WTC11 (cell line): ENCODE results near the gene PPP1R15B. TPM values are rescaled to one million over a fixed set of nuclear protein-coding genes. Genes with fewer than 3 reads are reported as not detected.

Experiments
- ATAC-seq: fragments of 200-7000 bp; cut with Tn5 transposase; 2 replicates; pipeline ENCODE4 v1.10.0; 2021; ENCODE audit warnings: mild to moderate bottlenecking, moderate library complexity
- CTCF ChIA-PET: fragments of 300-600 bp; sonication (Branson Sonifier 250); formaldehyde crosslinking; loops from one replicate; lab custom pipeline; 2021; ENCODE audit warnings: antibody characterized with exemption; lab: Charles Lee
- POLR2A ChIA-PET: fragments of 350-600 bp; sonication (Branson Sonifier 250); formaldehyde crosslinking; loops from one replicate; lab custom pipeline; 2021; ENCODE audit warnings: antibody characterized with exemption; lab: Charles Lee
- DNase-seq: peaks from one replicate; pipeline ENCODE4 v3.0.0; 2021; ENCODE audit warnings: low spot score
- H3K27ac Mint-ChIP-seq: 2 replicates; pipeline ENCODE4 v1.8.0; 2021; ENCODE audit warnings: mixed read lengths
- H3K27me3 Mint-ChIP-seq: 2 replicates; pipeline ENCODE4 v1.8.0; 2021; ENCODE audit warnings: low read depth, mild to moderate bottlenecking, moderate library complexity, mixed read lengths
- H3K36me3 Mint-ChIP-seq: 2 replicates; pipeline ENCODE4 v1.8.0; 2021; ENCODE audit warnings: mixed read lengths
- H3K4me1 Mint-ChIP-seq: 2 replicates; pipeline ENCODE4 v1.8.0; 2022; ENCODE audit warnings: mixed read lengths
- H3K4me3 Mint-ChIP-seq: 2 replicates; pipeline ENCODE4 v1.8.0; 2021; ENCODE audit warnings: mild to moderate bottlenecking, moderate library complexity, mixed read lengths
- H3K9me3 Mint-ChIP-seq: 2 replicates; pipeline ENCODE4 v1.8.0; 2021; ENCODE audit warnings: mixed read lengths
- ATF6 ChIP-seq: sonication (generic); formaldehyde crosslinking; IDR thresholded peaks from 2 replicates; pipeline ENCODE4 v1.8.1; 2023; ENCODE audit warnings: mild to moderate bottlenecking, missing genetic modification reagents
- E2F4 ChIP-seq: sonication (generic); formaldehyde crosslinking; IDR thresholded peaks from 2 replicates; pipeline ENCODE4 v1.8.1; 2022; ENCODE audit warnings: low read depth, mild to moderate bottlenecking, moderate library complexity, missing genetic modification reagents, borderline replicate concordance
- ESRRA ChIP-seq: sonication (generic); formaldehyde crosslinking; IDR thresholded peaks from 2 replicates; pipeline ENCODE4 v1.8.1; 2022; ENCODE audit warnings: mild to moderate bottlenecking, missing genetic modification reagents, borderline replicate concordance
- FOXK1 ChIP-seq: sonication (generic); formaldehyde crosslinking; IDR thresholded peaks from 2 replicates; pipeline ENCODE4 v1.8.0; 2022; ENCODE audit warnings: mild to moderate bottlenecking, moderate library complexity, missing genetic modification reagents
- FOXP4 ChIP-seq: sonication (generic); formaldehyde crosslinking; IDR thresholded peaks from 2 replicates; pipeline ENCODE4 v1.8.0; 2022; ENCODE audit warnings: mild to moderate bottlenecking, missing genetic modification reagents
- IRF2 ChIP-seq: sonication (generic); formaldehyde crosslinking; IDR thresholded peaks from 2 replicates; pipeline ENCODE4 v1.8.0; 2022; ENCODE audit warnings: low read depth, missing genetic modification reagents, borderline replicate concordance
- MAX ChIP-seq: sonication (generic); formaldehyde crosslinking; IDR thresholded peaks from 2 replicates; pipeline ENCODE4 v1.8.0; 2022; ENCODE audit warnings: mild to moderate bottlenecking, missing genetic modification reagents
- MYBL2 ChIP-seq: sonication (generic); formaldehyde crosslinking; IDR thresholded peaks from 2 replicates; pipeline ENCODE4 v1.8.1; 2023; ENCODE audit warnings: mild to moderate bottlenecking, moderate library complexity, missing genetic modification reagents
- TEAD4 ChIP-seq: sonication (generic); formaldehyde crosslinking; IDR thresholded peaks from 2 replicates; pipeline ENCODE4 v1.8.0; 2022; ENCODE audit warnings: mild to moderate bottlenecking, missing genetic modification reagents
- TP53 ChIP-seq: sonication (generic); formaldehyde crosslinking; IDR thresholded peaks from 2 replicates; pipeline ENCODE4 v1.8.1; 2023; ENCODE audit warnings: mild to moderate bottlenecking, missing genetic modification reagents
- USF1 ChIP-seq: sonication (generic); formaldehyde crosslinking; IDR thresholded peaks from 2 replicates; pipeline ENCODE4 v1.8.0; 2022; ENCODE audit warnings: mild to moderate bottlenecking, missing genetic modification reagents
- USF2 ChIP-seq: sonication (generic); formaldehyde crosslinking; IDR thresholded peaks from 2 replicates; pipeline ENCODE4 v1.8.1; 2023; ENCODE audit warnings: mild to moderate bottlenecking, missing genetic modification reagents, moderate library complexity
- ZNF263 ChIP-seq: sonication (generic); formaldehyde crosslinking; IDR thresholded peaks from 2 replicates; pipeline ENCODE4 v1.8.1; 2022; ENCODE audit warnings: low read depth, mild to moderate bottlenecking, moderate library complexity, missing genetic modification reagents
- total RNA-seq: library from RNA; stranded (reverse); gene quantifications from 3 replicates; pipeline ENCODE4 v1.2.3, GENCODE V29; 2021

PPP1R15B gene
- total RNA-seq, 1 experiment from 2014 or later, result 47.7 TPM

- CTCF ChIA-PET, result interaction anchor here (0.7 to 8.4 kb wide), 29 partner anchors 9 to 539 kb away, joined by 3 to 118 read pairs (median 7); partner anchors contain the start of genes GOLT1A and SNRPE
- no peaks in the 10 kb centered on the region for H3K36me3 Mint-ChIP-seq
- DNase-seq, result no peak
- 0 out of 2 replicates have a peak, but pooled peaks have one; percentile 37 for TF ChIP-seq FOXK1 (CRISPR knock-in tag)
- TF ChIP-seq ATF6, result no peak
- peak; percentile 88 for TF ChIP-seq USF2 (CRISPR knock-in tag)
- TF ChIP-seq MAX (CRISPR knock-in tag), result peak; percentile 26; the same call in 1 of the 2 replicates
- TF ChIP-seq USF1 (CRISPR knock-in tag), result peak; percentile 86
- peaks cover 20% of the 10 kb centered on the region for H3K27me3 Mint-ChIP-seq
- H3K4me3 Mint-ChIP-seq, result peak within 1 kb of the TSS; percentile 55
- H3K4me1 Mint-ChIP-seq, result peaks cover 34% of the 10 kb centered on the region
- no peaks in the 10 kb centered on the region for H3K9me3 Mint-ChIP-seq
- POLR2A ChIA-PET, result interaction anchor here (0.6 to 1.0 kb wide), 2 partner anchors 56 to 57 kb away, joined by 3 read pairs; no protein-coding TSS in a partner anchor
- ATAC-seq, result peak; percentile 33
- no peak within 1 kb of the TSS for H3K27ac Mint-ChIP-seq
Measured at GRCh38 chr1:204359474-204360255, 52.0 kb downstream of the PPP1R15B start, which contains the start of gene PLEKHA6. Gene PLEKHA6, minus strand, starts transcription at chr1:204359929. Its CDS starts 86,202 bp downstream, at chr1:204273727.

GRCh38 chr1:204359131-204359473, 52.5 kb downstream of the PPP1R15B start:
- no peak for TF ChIP-seq ZNF263 (CRISPR knock-in tag)
- no peak for TF ChIP-seq E2F4 (CRISPR knock-in tag)
- TF ChIP-seq MYBL2 (CRISPR knock-in tag), result no peak
- no peak for TF ChIP-seq IRF2 (CRISPR knock-in tag)
- no peak for TF ChIP-seq ESRRA (CRISPR knock-in tag)
- TF ChIP-seq TP53, result no peak
- no peak for TF ChIP-seq FOXP4
- no peak for TF ChIP-seq TEAD4 (CRISPR knock-in tag)
- ATAC-seq (no peak), DNase-seq (no peak)
- Mint-ChIP-seq H3K27me3 (peaks cover 20% of the 10 kb centered on the region), H3K4me3 (peak overlapping the region; percentile 24), H3K4me1 (peaks cover 34% of the 10 kb centered on the region), H3K9me3 (no peaks in the 10 kb centered on the region), H3K36me3 (no peaks in the 10 kb centered on the region), H3K27ac (no peak overlapping the region)
- CTCF ChIA-PET, result interaction anchor here (0.6 to 8.4 kb wide), 30 partner anchors 8 to 539 kb away, joined by 3 to 118 read pairs (median 7); partner anchors contain the start of genes GOLT1A and SNRPE
- POLR2A ChIA-PET, result no interaction called here
